ENCODE results near the gene EXOC6B.

- TF ChIP-seq, protein P1, sequence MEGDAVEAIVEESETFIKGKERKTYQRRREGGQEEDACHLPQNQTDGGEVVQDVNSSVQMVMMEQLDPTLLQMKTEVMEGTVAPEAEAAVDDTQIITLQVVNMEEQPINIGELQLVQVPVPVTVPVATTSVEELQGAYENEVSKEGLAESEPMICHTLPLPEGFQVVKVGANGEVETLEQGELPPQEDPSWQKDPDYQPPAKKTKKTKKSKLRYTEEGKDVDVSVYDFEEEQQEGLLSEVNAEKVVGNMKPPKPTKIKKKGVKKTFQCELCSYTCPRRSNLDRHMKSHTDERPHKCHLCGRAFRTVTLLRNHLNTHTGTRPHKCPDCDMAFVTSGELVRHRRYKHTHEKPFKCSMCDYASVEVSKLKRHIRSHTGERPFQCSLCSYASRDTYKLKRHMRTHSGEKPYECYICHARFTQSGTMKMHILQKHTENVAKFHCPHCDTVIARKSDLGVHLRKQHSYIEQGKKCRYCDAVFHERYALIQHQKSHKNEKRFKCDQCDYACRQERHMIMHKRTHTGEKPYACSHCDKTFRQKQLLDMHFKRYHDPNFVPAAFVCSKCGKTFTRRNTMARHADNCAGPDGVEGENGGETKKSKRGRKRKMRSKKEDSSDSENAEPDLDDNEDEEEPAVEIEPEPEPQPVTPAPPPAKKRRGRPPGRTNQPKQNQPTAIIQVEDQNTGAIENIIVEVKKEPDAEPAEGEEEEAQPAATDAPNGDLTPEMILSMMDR (IDR thresholded peaks at IDR 0.05) = no peak
- TF ChIP-seq POLR2AphosphoS5 (IDR thresholded peaks at IDR 0.05) (no peak), POLR2A (IDR thresholded peaks at IDR 0.05) (no peak)
Observed at GRCh38 chr2:72154386-72154975, 671.4 kb downstream of the EXOC6B start.
